Lower leg skin (tissue), 3 donors: ENCODE data around the gene CTRL.

Experiments used
- CTCF ChIP-seq, 3 donors: fragments of 450-650 bp; IDR thresholded peaks; one replicate each; pipeline ENCODE4 v1.5.1; 2016; ENCODE audit warnings: antibody characterized with exemption in 3 of 3, mild to moderate bottlenecking in 3 of 3, moderate library complexity in 2 of 3
- POLR2A ChIP-seq, 2 donors: fragments of 450-650 bp; IDR thresholded peaks; one replicate each; pipeline ENCODE4 v1.6.1; 2016 to 2017; ENCODE audit warnings: antibody characterized with exemption in 2 of 2, mild to moderate bottlenecking in 1 of 2, moderate library complexity in 1 of 2

GRCh38 chr16:67939507-67940445, 8.1 kb upstream of the CTRL start:
- TF ChIP-seq CTCF (IDR thresholded peaks at IDR 0.05), result no peak
- no peak for TF ChIP-seq POLR2A (IDR thresholded peaks at IDR 0.05)
